Astrocyte (in vitro differentiated cells and primary cell): ENCODE data around the gene CER1. TPM values are rescaled to one million over a fixed set of nuclear protein-coding genes. Genes with fewer than 3 reads are reported as not detected.

Source experiments
- DNase-seq: peaks from one replicate; pipeline ENCODE4 v3.0.0-alpha.2; 2010; ENCODE audit warnings: low read depth
- FAIRE-seq: peaks from 2 replicates; lab custom pipeline; 2011; peaks lifted over from hg19 to GRCh38; lab: Jason Lieb, UNC
- H2AFZ ChIP-seq: 2 replicates; pipeline ENCODE4 v1.6.0; 2012; ENCODE audit warnings: low read depth, low read length, inconsistent platforms
- H3K27ac ChIP-seq: 2 replicates; pipeline ENCODE4 v1.5.1; 2011; ENCODE audit warnings: low read depth, low read length, inconsistent platforms
- H3K27me3 ChIP-seq: 2 replicates; pipeline ENCODE4 v1.6.0; 2011; ENCODE audit warnings: low read length, inconsistent platforms; ENCODE audit not compliant: insufficient read depth
- H3K36me3 ChIP-seq: 2 replicates; pipeline ENCODE4 v1.5.1; 2011; ENCODE audit warnings: low read length, inconsistent platforms; ENCODE audit not compliant: insufficient read depth
- H3K4me1 ChIP-seq: 2 replicates; pipeline ENCODE4 v1.5.1; 2011; ENCODE audit warnings: low read length, inconsistent platforms; ENCODE audit not compliant: insufficient read depth
- H3K4me2 ChIP-seq: 2 replicates; pipeline ENCODE4 v1.6.0; 2012; ENCODE audit warnings: low read length, inconsistent platforms
- H3K4me3 ChIP-seq: 2 replicates; pipeline ENCODE4 v1.5.1; 2011; ENCODE audit warnings: low read depth, mild to moderate bottlenecking, low read length, inconsistent platforms; ENCODE audit not compliant: insufficient read depth
- H3K79me2 ChIP-seq: 2 replicates; pipeline ENCODE4 v1.6.0; 2012; ENCODE audit warnings: mild to moderate bottlenecking, low read length, inconsistent platforms; ENCODE audit not compliant: insufficient read depth
- H3K9ac ChIP-seq: 2 replicates; pipeline ENCODE4 v1.6.0; 2012; ENCODE audit warnings: mild to moderate bottlenecking, low read length, inconsistent platforms
- H3K9me3 ChIP-seq: 2 replicates; pipeline ENCODE4 v1.5.1; 2012; ENCODE audit warnings: low read depth, mild to moderate bottlenecking, low read length, inconsistent platforms; ENCODE audit not compliant: insufficient read depth
- H4K20me1 ChIP-seq: 2 replicates; pipeline ENCODE4 v1.6.0; 2012; ENCODE audit warnings: low read length, inconsistent platforms; ENCODE audit not compliant: insufficient read depth
- H3K27ac Mint-ChIP-seq: one replicate; pipeline ENCODE4 v1.8.0; 2021; ENCODE audit warnings: mild to moderate bottlenecking, mixed read lengths; ENCODE audit not compliant: unreplicated experiment
- H3K27me3 Mint-ChIP-seq: one replicate; pipeline ENCODE4 v1.8.0; 2021; ENCODE audit warnings: low read depth, mixed read lengths; ENCODE audit not compliant: unreplicated experiment
- H3K36me3 Mint-ChIP-seq: one replicate; pipeline ENCODE4 v1.8.0; 2021; ENCODE audit warnings: low read depth, mixed read lengths; ENCODE audit not compliant: unreplicated experiment
- H3K4me1 Mint-ChIP-seq: one replicate; pipeline ENCODE4 v1.8.0; 2021; ENCODE audit warnings: low read depth, mixed read lengths; ENCODE audit not compliant: unreplicated experiment
- H3K4me3 Mint-ChIP-seq: one replicate; pipeline ENCODE4 v1.8.0; 2021; ENCODE audit warnings: mild to moderate bottlenecking, moderate library complexity, mixed read lengths; ENCODE audit not compliant: unreplicated experiment
- H3K9me3 Mint-ChIP-seq: one replicate; pipeline ENCODE4 v1.8.0; 2021; ENCODE audit warnings: mild to moderate bottlenecking, mixed read lengths; ENCODE audit not compliant: unreplicated experiment
- CTCF ChIP-seq: IDR thresholded peaks from 2 replicates; pipeline ENCODE4 v1.5.1; 2011; ENCODE audit warnings: low read depth, mild to moderate bottlenecking, inconsistent platforms, low read length, moderate library complexity; ENCODE audit not compliant: insufficient read depth
- EZH2 ChIP-seq: IDR thresholded peaks from 2 replicates; pipeline ENCODE4 v1.6.1; 2012; ENCODE audit warnings: mild to moderate bottlenecking, low read length, inconsistent platforms; ENCODE audit not compliant: insufficient read depth
- total RNA-seq: library from RNA; stranded (reverse); gene quantifications from 2 replicates; pipeline ENCODE4 v1.2.1, GENCODE V29; 2021

The CER1 gene
- total RNA-seq, 1 donor from 2014 or later = 2.8 TPM

- Mint-ChIP-seq H3K4me1 (no peaks in the 10 kb centered on the region), H3K27me3 (no peaks in the 10 kb centered on the region), H3K9me3 (peaks cover 3% of the 10 kb centered on the region), H3K4me3 (no peak overlapping the region), H3K36me3 (no peaks in the 10 kb centered on the region), H3K27ac (no peak overlapping the region)
- Histone ChIP-seq H2AFZ (no peak overlapping the region), H3K4me2 (no peak overlapping the region), H3K27me3 (peaks cover 7% of the 10 kb centered on the region), H3K9me3 (no peaks in the 10 kb centered on the region), H3K4me3 (no peak overlapping the region), H4K20me1 (no peaks in the 10 kb centered on the region), H3K9ac (no peak overlapping the region), H3K27ac (no peak overlapping the region), H3K4me1 (no peaks in the 10 kb centered on the region), H3K79me2 (no peaks in the 10 kb centered on the region), H3K36me3 (no peaks in the 10 kb centered on the region)
- DNase-seq (no peak), FAIRE-seq (no peak)
- TF ChIP-seq CTCF (no peak), EZH2 (no peak)
Observed at GRCh38 chr9:14748373-14748772, 25.8 kb upstream of the CER1 start.

- DNase-seq = no peak
- no peak overlapping the region for H3K9ac ChIP-seq
Observed at GRCh38 chr9:14747111-14747510, 24.6 kb upstream of the CER1 start.

More at GRCh38 chr9:14747111-14747510, 24.6 kb upstream of the CER1 start:
- Histone ChIP-seq H3K36me3 (no peaks in the 10 kb centered on the region), H4K20me1 (no peaks in the 10 kb centered on the region), H3K4me1 (no peaks in the 10 kb centered on the region), H3K27me3 (peaks cover 7% of the 10 kb centered on the region), H3K4me2 (no peak overlapping the region), H3K27ac (no peak overlapping the region), H2AFZ (no peak overlapping the region), H3K9me3 (no peaks in the 10 kb centered on the region), H3K79me2 (no peaks in the 10 kb centered on the region), H3K4me3 (no peak overlapping the region)
- H3K4me3 Mint-ChIP-seq = no peak overlapping the region
- H3K27ac Mint-ChIP-seq = no peak overlapping the region
- no peaks in the 10 kb centered on the region for H3K36me3 Mint-ChIP-seq
- no peaks in the 10 kb centered on the region for H3K4me1 Mint-ChIP-seq
- FAIRE-seq = no peak
- H3K27me3 Mint-ChIP-seq = no peaks in the 10 kb centered on the region
- H3K9me3 Mint-ChIP-seq = peaks cover 3% of the 10 kb centered on the region
- TF ChIP-seq EZH2 = no peak
- no peak for TF ChIP-seq CTCF
